ENCODE measurements around the gene SENP1. TPM values are rescaled to one million over a fixed set of nuclear protein-coding genes. Genes with fewer than 3 reads are reported as not detected.

The SENP1 gene
- total RNA-seq, 2 donors from 2014 or later: 11.5 to 49.6 TPM

GRCh38 chr12:48027183-48028002 lies 78.5 kb downstream of the SENP1 start:
- H3K36me3 ChIP-seq: no peaks in the 10 kb centered on the region
- no peak overlapping the region for H3K27ac ChIP-seq
- intact Hi-C loops (cut with DNase I): no loop called here
- no peaks in the 10 kb centered on the region for H3K9me3 ChIP-seq
- H3K27me3 ChIP-seq (replicated peaks; ENCODE audit: insufficient read depth): no peaks in the 10 kb centered on the region
- no peak for DNase-seq (ENCODE audit: low spot score)
- TF ChIP-seq CTCF (IDR thresholded peaks at IDR 0.05): no peak
- TF ChIP-seq POLR2AphosphoS5 (IDR thresholded peaks at IDR 0.05): no peak
- no peak for TF ChIP-seq POLR2A (IDR thresholded peaks at IDR 0.05)
- H3K4me1 ChIP-seq (replicated peaks): peaks cover 18% of the 10 kb centered on the region
- WGBS: 80% methylated on average over 18 of the region's 18 CpGs
- H3K4me3 ChIP-seq: no peak overlapping the region

GRCh38 chr12:48026060-48026827 lies 79.6 kb downstream of the SENP1 start:
- no peak for DNase-seq (ENCODE audit: low spot score)
- no peak overlapping the region for H3K4me3 ChIP-seq
- no peak overlapping the region for H3K27ac ChIP-seq
- intact Hi-C loops (cut with DNase I): no loop called here
- H3K27me3 ChIP-seq (replicated peaks; ENCODE audit: insufficient read depth): no peaks in the 10 kb centered on the region
- H3K9me3 ChIP-seq: no peaks in the 10 kb centered on the region
- H3K4me1 ChIP-seq (replicated peaks): peaks cover 22% of the 10 kb centered on the region
- TF ChIP-seq CTCF (IDR thresholded peaks at IDR 0.05): no peak
- no peak for TF ChIP-seq POLR2AphosphoS5 (IDR thresholded peaks at IDR 0.05)
- no peak for TF ChIP-seq POLR2A (IDR thresholded peaks at IDR 0.05)
- 56% methylated on average over 7 of the region's 7 CpGs for WGBS
- H3K36me3 ChIP-seq: no peaks in the 10 kb centered on the region

- WGBS: 42% methylated on average over 7 of the region's 7 CpGs
- no peaks in the 10 kb centered on the region for H3K9me3 ChIP-seq
- H3K27ac ChIP-seq: no peak overlapping the region
- intact Hi-C loops (cut with DNase I): no loop called here
- TF ChIP-seq POLR2AphosphoS5 (IDR thresholded peaks at IDR 0.05) (no peak), CTCF (IDR thresholded peaks at IDR 0.05) (no peak), POLR2A (IDR thresholded peaks at IDR 0.05) (no peak)
- H3K36me3 ChIP-seq: no peaks in the 10 kb centered on the region
- H3K4me1 ChIP-seq (replicated peaks): peaks cover 22% of the 10 kb centered on the region
- no peak for DNase-seq (ENCODE audit: low spot score)
- H3K4me3 ChIP-seq: no peak overlapping the region
- no peaks in the 10 kb centered on the region for H3K27me3 ChIP-seq (replicated peaks; ENCODE audit: insufficient read depth)
Observed at GRCh38 chr12:48025281-48025680, 80.6 kb downstream of the SENP1 start.

- TF ChIP-seq POLR2A (IDR thresholded peaks at IDR 0.05): no peak
- no peak for TF ChIP-seq CTCF (IDR thresholded peaks at IDR 0.05)
- TF ChIP-seq POLR2AphosphoS5 (IDR thresholded peaks at IDR 0.05): no peak
- H3K36me3 ChIP-seq: no peaks in the 10 kb centered on the region
- no peak for DNase-seq (ENCODE audit: low spot score)
- no peak overlapping the region for H3K27ac ChIP-seq
- no peaks in the 10 kb centered on the region for H3K27me3 ChIP-seq (replicated peaks; ENCODE audit: insufficient read depth)
- H3K9me3 ChIP-seq: no peaks in the 10 kb centered on the region
- 65% methylated on average over 9 of the region's 9 CpGs for WGBS
- H3K4me1 ChIP-seq (replicated peaks): peaks cover 22% of the 10 kb centered on the region
- H3K4me3 ChIP-seq: no peak overlapping the region
- intact Hi-C loops (cut with DNase I): no loop called here
Observed at GRCh38 chr12:48024735-48025134, 81.1 kb downstream of the SENP1 start.

All from prostate gland (tissue), 2 donors.